Renal cortical epithelial cell (primary cell): ENCODE measurements around the gene ST3GAL3. TPM values are rescaled to one million over a fixed set of nuclear protein-coding genes. Genes with fewer than 3 reads are reported as not detected.

Source experiments
- DNase-seq: peaks from one replicate; pipeline ENCODE4 v3.0.0-alpha.2; 2011; ENCODE audit warnings: low read depth
- total RNA-seq: library from RNA; depleted of rRNA; stranded (reverse); fragments of >200 nt; gene quantifications from 2 replicates; pipeline ENCODE4 v1.2.3, GENCODE V29; 2014

The ST3GAL3 gene
- total RNA-seq, 1 donor from 2014 or later, result 16.5 TPM

- DNase-seq, result peak; percentile 34
Observed at GRCh38 chr1:43980255-43981134, 273.2 kb downstream of the ST3GAL3 start.

Other genes with a start within 250 kb of the ST3GAL3 start
- gene PTPRF, start 176.7 kb upstream of the ST3GAL3 start, total RNA-seq, result 128 and 259 TPM in 2 replicates
- gene KDM4A, start 57.4 kb upstream of the ST3GAL3 start, total RNA-seq, result 55.2 and 100 TPM in 2 replicates
- gene ARTN, start 226.3 kb downstream of the ST3GAL3 start, total RNA-seq, result 0.40 and 3.0 TPM in 2 replicates
- gene IPO13, start 239.4 kb downstream of the ST3GAL3 start, total RNA-seq, result 12.5 and 41.1 TPM in 2 replicates